WERI-Rb-1 (cell line): ENCODE results near the gene CA7.

Experiments used
- DNase-seq: peaks from one replicate; pipeline ENCODE4 v3.0.0-alpha.2; 2020
- H3K27ac ChIP-seq: fragments of 250-450 bp; sonication (Bioruptor Pico); 2 replicates; pipeline ENCODE4 v1.5.1; 2020; ENCODE audit warnings: mild to moderate bottlenecking, moderate library complexity
- H3K27me3 ChIP-seq: fragments of 250-450 bp; sonication (Bioruptor Pico); 2 replicates; pipeline ENCODE4 v1.5.1; 2021; ENCODE audit warnings: mild to moderate bottlenecking, low read depth, moderate library complexity; ENCODE audit not compliant: insufficient read depth, severe bottlenecking
- H3K36me3 ChIP-seq: fragments of 250-450 bp; sonication (Bioruptor Pico); 2 replicates; pipeline ENCODE4 v1.5.1; 2020; ENCODE audit warnings: mild to moderate bottlenecking, moderate library complexity
- H3K4me3 ChIP-seq: 2 replicates; pipeline ENCODE4 v1.5.1; 2011; ENCODE audit warnings: low read depth, mild to moderate bottlenecking, control low read depth, low read length
- H3K9me3 ChIP-seq: fragments of 250-450 bp; sonication (Bioruptor Pico); 2 replicates; pipeline ENCODE4 v1.5.1; 2021; ENCODE audit warnings: mild to moderate bottlenecking, moderate library complexity; ENCODE audit not compliant: severe bottlenecking
- TF ChIP-seq, protein P1 (sequence below): IDR thresholded peaks from 2 replicates; pipeline ENCODE4 v1.5.1; 2011; ENCODE audit warnings: low read depth, mild to moderate bottlenecking, control low read depth, inconsistent platforms, low read length

CA7 gene

GRCh38 chr16:66902648-66903543 is 58.7 kb downstream of the CA7 start:
- Histone ChIP-seq H3K27ac (peak overlapping the region; percentile 99), H3K36me3 (no peaks in the 10 kb centered on the region), H3K27me3 (no peaks in the 10 kb centered on the region), H3K4me3 (no peak overlapping the region), H3K9me3 (no peaks in the 10 kb centered on the region)
- TF ChIP-seq, protein P1, sequence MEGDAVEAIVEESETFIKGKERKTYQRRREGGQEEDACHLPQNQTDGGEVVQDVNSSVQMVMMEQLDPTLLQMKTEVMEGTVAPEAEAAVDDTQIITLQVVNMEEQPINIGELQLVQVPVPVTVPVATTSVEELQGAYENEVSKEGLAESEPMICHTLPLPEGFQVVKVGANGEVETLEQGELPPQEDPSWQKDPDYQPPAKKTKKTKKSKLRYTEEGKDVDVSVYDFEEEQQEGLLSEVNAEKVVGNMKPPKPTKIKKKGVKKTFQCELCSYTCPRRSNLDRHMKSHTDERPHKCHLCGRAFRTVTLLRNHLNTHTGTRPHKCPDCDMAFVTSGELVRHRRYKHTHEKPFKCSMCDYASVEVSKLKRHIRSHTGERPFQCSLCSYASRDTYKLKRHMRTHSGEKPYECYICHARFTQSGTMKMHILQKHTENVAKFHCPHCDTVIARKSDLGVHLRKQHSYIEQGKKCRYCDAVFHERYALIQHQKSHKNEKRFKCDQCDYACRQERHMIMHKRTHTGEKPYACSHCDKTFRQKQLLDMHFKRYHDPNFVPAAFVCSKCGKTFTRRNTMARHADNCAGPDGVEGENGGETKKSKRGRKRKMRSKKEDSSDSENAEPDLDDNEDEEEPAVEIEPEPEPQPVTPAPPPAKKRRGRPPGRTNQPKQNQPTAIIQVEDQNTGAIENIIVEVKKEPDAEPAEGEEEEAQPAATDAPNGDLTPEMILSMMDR, result peak; percentile 37; the same call in 1 of the 2 replicates
- peak; percentile 58 for DNase-seq
